ENCODE measurements around the gene PAX6. TPM values are rescaled to one million over a fixed set of nuclear protein-coding genes. Genes with fewer than 3 reads are reported as not detected.

PAX6 gene
- polyA plus RNA-seq, 1 donor (not counting 4 experiments of a cell fraction or from before 2014, with no cell fraction given) = 0.12 TPM

- Histone ChIP-seq H3K79me2 (ENCODE audit: control insufficient read depth, insufficient read depth, low read length) (no peaks in the 10 kb centered on the region), H3K9me1 (ENCODE audit: control insufficient read depth, extremely low read depth, insufficient read depth, low read length) (no peaks in the 10 kb centered on the region), H3K27ac (ENCODE audit: control insufficient read depth, insufficient read depth, low read length) (no peak overlapping the region), H3K4me3 (ENCODE audit: control insufficient read depth in 2 of 3, extremely low read depth in 1 of 3, insufficient read depth in 2 of 3, low read depth in 1 of 3, low read length in 3 of 3) (no peak overlapping the region), H3K36me3 (ENCODE audit: control insufficient read depth in 2 of 2, extremely low read depth in 1 of 2, insufficient read depth in 2 of 2, low read length in 2 of 2) (no peaks in the 10 kb centered on the region), H2AFZ (ENCODE audit: control insufficient read depth, low read length) (no peak overlapping the region), H3K9me3 (ENCODE audit: control insufficient read depth, low read depth, low read length) (no peaks in the 10 kb centered on the region), H3K4me2 (ENCODE audit: control insufficient read depth, extremely low read depth, insufficient read depth, low read depth, low read length) (no peak overlapping the region), H3K9ac (ENCODE audit: control insufficient read depth, extremely low read depth, insufficient read depth, low read length) (no peak overlapping the region), H3K4me1 (ENCODE audit: control insufficient read depth, extremely low read depth, insufficient read depth, low read length) (peaks cover 4% of the 10 kb centered on the region), H3K27me3 (ENCODE audit: control insufficient read depth, extremely low read depth, insufficient read depth, low read length) (peaks cover 37% of the 10 kb centered on the region), H4K20me1 (ENCODE audit: control insufficient read depth, extremely low read depth, insufficient read depth, low read length) (no peaks in the 10 kb centered on the region)
- TF ChIP-seq EZH2 (IDR thresholded peaks at IDR 0.05; ENCODE audit: low read length) (no peak), CTCF (optimal IDR thresholded peaks at IDR 0.05 in 1 of 3, IDR thresholded peaks at IDR 0.05 in 1 of 3, conservative IDR thresholded peaks at IDR 0.05 in 1 of 3; ENCODE audit: extremely low read depth in 1 of 3, insufficient read depth in 2 of 3, low read length in 3 of 3) (no peak)
- dilution Hi-C loops (cut with MboI; ENCODE audit: extremely low pct_ligation_motif_present, low sequenced_read_pairs) = no loop called here
- DNase-seq (ENCODE audit: low read depth, low spot score) (no peak), FAIRE-seq (no peak)
Observed at GRCh38 chr11:31794548-31794947, 16.6 kb downstream of the PAX6 start.

- no peaks in the 10 kb centered on the region for H3K79me2 ChIP-seq (ENCODE audit: control insufficient read depth, insufficient read depth, low read length)
- no peak overlapping the region for H3K9ac ChIP-seq (ENCODE audit: control insufficient read depth, extremely low read depth, insufficient read depth, low read length)
- H2AFZ ChIP-seq (ENCODE audit: control insufficient read depth, low read length) = no peak overlapping the region
- no peaks in the 10 kb centered on the region for H3K9me3 ChIP-seq (ENCODE audit: control insufficient read depth, low read depth, low read length)
- no peak overlapping the region for H3K27ac ChIP-seq (ENCODE audit: control insufficient read depth, insufficient read depth, low read length)
- DNase-seq (ENCODE audit: low read depth, low spot score) = no peak
- dilution Hi-C loops (cut with MboI; ENCODE audit: extremely low pct_ligation_motif_present, low sequenced_read_pairs) = no loop called here
- no peak for TF ChIP-seq EZH2 (IDR thresholded peaks at IDR 0.05; ENCODE audit: low read length)
- no peak for TF ChIP-seq CTCF (optimal IDR thresholded peaks at IDR 0.05 in 1 of 3, IDR thresholded peaks at IDR 0.05 in 1 of 3, conservative IDR thresholded peaks at IDR 0.05 in 1 of 3; ENCODE audit: extremely low read depth in 1 of 3, insufficient read depth in 2 of 3, low read length in 3 of 3)
- no peaks in the 10 kb centered on the region for H3K36me3 ChIP-seq (ENCODE audit: control insufficient read depth in 2 of 2, extremely low read depth in 1 of 2, insufficient read depth in 2 of 2, low read length in 2 of 2)
- peaks cover under 1% of the 10 kb centered on the region for H3K4me1 ChIP-seq (ENCODE audit: control insufficient read depth, extremely low read depth, insufficient read depth, low read length)
- H3K4me3 ChIP-seq (ENCODE audit: control insufficient read depth in 2 of 3, extremely low read depth in 1 of 3, insufficient read depth in 2 of 3, low read depth in 1 of 3, low read length in 3 of 3) = no peak overlapping the region
- FAIRE-seq = no peak
- H3K27me3 ChIP-seq (ENCODE audit: control insufficient read depth, extremely low read depth, insufficient read depth, low read length) = peaks cover 24% of the 10 kb centered on the region
- no peaks in the 10 kb centered on the region for H3K9me1 ChIP-seq (ENCODE audit: control insufficient read depth, extremely low read depth, insufficient read depth, low read length)
- H3K4me2 ChIP-seq (ENCODE audit: control insufficient read depth, extremely low read depth, insufficient read depth, low read depth, low read length) = no peak overlapping the region
- H4K20me1 ChIP-seq (ENCODE audit: control insufficient read depth, extremely low read depth, insufficient read depth, low read length) = no peaks in the 10 kb centered on the region
Observed at GRCh38 chr11:31793264-31793663, 17.9 kb downstream of the PAX6 start.

All from keratinocyte (primary cell).